ENCODE data around the gene NPTX1.
A peak's percentile ranks its signal among the peaks of the same experiment; 100 is the strongest.

The NPTX1 gene

DNA sequence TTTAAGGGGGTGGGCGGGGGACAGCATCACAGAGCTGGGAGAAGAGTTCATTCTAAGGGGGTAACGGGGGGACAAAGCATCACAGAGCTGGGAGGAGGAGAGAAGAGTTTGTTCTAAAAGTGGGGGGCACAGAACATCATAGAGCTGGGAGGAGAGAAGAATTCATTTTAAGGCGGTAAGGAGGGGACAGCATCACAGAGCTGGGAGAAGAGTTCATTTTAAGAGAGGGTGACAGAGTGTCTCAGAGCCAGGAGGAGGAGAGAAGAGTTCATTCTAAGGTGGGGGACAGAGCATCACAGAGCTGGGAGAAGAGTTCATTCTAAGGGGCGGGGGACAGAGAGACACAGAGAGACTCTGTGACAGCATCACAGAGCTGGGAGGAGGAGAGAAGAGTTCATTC lies 33.6 kb downstream of the NPTX1 start:
- DNase-seq, result no peak

DNA sequence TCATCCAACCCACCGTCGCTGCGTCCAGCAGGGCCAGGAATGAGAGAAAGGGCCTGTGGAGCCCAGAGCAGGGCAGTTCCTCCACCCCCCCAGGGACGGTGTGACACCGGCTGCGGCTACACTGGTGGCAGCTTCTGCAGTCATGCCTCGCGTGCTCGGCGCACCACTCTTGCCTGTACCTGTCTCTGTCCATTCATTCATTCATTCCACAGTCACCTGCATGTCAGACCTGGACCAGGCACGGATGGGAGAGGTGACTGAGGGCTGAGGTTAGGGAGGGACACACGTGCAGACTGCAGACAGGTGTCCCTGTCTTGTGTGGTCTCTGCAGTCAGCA lies 34.1 kb downstream of the NPTX1 start:
- DNase-seq, result no peak

DNA sequence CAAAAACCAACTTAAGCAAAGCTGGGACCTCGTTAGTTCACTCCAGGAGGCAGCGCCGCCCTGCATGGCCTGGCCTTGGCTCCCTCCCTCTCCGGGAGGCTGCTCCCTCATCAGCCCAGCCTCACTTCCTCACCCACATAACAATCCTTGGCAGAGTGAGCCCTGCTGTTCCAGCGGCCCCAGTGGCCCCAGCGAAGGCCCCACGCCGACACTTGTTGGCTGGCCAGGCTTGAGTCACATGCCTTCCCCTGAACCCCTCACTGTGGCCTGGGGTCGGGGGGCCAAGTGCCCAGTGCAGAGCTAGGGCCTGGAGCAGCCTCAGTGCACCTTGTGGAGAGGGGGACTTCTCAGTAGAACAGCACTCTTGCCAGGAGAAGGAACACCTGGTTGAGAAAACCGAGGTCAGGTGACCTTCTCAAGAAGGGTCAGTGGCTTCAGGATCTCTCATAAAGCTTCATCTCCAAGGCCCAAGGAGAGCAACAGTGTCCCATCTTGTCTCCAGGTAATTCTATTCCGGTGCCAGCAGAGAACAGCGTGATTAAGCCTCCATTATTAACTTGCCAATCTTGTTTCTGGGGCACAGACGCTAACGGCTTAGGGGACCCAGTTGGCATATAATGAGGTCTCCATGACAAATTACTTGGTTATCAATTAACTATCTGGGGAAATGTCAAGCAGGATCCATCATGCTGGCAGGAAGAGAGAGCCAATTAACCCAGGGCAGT lies 34.6 kb downstream of the NPTX1 start:
- peak; percentile 31 for DNase-seq

DNA sequence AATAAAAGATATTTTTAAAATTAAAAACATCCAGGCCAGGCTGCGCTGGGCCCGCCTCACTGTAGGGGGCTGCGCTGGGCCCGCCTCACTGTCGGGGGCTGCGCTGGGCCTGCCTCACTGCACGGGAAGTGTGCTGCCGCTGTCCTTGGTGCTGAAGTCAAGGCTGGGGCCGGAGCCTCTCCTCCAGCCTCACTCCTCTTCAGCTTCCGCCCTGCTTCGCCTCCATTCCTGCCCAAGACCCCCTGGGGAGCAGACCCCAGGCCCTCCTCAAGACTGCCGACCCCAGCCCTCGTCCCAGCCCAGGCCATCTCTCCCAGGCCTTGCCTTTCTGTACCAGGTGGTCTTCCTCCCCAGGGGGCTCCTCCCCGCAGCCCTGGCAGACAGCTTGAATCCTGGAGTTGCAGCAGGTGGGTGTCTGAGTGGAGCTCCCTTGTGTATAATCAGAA lies 35.3 kb downstream of the NPTX1 start:
- DNase-seq, result peak; percentile 97

DNA sequence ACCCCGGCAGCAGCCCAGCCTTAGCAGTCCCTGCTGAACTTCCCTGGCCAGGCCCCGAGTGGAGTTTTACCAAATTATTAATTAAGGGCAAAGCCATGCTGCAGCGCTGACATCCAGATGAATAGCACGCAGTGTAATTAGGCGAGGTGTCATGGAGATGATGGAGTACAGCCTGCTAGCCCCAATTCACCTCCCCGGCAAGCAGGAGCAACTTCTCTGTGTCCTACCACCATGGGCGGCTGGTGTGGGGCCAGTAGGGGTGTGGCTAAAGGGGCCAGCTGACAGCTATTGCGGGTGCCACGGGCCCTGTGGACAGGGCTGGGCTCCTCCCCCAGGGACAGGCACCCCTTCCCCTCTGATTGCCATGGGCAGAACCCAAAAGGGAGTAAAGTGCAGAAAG lies 36.9 kb downstream of the NPTX1 start:
- no peak for DNase-seq

DNA sequence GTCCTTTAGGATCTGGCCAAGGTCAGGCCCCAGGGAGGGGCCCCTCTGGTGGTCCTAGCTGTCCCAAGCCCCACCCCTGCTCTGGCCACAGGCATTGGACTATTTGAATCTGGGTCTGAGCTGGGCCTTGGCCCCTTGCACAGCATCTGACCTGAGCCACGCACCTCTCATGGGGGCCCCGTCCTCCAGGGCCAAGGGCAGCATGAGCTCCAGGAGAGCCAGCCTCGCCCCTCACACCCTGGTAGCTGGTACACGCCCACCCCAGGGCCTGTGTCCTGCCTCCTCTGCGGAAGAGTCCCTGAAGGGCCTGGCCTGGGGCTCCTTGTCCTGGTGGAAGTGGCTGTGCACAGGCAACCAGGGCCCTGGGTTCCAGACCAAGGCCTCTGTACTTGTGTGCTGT lies 37.6 kb downstream of the NPTX1 start:
- DNase-seq, result no peak

DNA sequence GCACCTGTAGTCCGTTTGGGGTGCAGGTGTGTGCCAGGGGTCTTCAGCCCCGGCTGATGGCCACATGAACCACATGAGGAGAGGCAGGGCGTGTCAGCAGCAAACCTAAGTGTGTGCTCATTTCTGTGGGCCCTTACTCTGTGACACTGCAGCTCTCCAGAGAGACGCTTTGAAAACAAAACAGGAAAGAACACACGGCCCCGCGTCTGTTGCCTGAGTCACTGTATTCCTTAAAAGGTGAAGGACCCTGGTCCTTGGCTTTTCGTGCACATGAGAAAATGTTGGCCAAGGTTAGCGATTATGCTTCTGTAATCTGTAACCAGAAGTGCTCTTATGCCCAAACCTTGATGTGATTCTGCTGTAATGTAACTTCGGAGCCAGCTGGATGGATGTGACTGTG lies 38.9 kb downstream of the NPTX1 start:
- DNase-seq, result peak; percentile 13

DNA sequence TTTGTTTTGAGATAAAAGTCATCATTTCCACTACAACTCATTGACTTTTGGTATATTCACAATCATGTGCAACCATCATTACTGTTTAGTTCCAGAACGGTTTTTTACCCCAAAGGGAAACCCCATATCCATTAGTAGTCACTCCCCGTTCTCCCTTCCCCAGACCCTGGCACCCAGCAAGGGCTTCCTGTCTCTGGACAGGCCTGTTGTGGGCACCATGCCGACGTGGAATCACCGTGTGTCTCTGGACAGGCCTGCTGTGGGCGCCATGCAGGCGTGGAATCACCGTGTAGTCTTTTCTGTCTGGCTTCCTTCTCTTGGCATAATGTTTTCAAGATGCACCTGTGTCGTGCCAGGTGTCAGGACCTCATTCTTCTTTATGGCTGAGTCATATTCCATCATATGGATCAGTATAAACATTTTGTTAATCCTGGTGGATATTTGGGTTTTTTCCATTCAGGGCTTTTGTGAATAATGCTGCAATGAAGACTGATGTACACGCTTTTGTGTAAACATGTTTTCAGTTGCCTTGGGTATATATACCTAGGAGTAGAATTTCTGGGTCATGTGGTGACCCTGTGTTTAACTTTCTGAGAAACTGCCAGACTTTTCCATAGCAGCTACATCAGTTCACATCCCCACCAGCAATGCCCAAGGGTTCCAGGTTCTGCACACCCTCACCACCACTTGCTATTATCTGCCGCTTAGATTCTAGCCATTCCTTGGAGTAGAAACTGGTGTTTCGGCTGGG lies 42.3 kb downstream of the NPTX1 start:
- no peak for DNase-seq

DNA sequence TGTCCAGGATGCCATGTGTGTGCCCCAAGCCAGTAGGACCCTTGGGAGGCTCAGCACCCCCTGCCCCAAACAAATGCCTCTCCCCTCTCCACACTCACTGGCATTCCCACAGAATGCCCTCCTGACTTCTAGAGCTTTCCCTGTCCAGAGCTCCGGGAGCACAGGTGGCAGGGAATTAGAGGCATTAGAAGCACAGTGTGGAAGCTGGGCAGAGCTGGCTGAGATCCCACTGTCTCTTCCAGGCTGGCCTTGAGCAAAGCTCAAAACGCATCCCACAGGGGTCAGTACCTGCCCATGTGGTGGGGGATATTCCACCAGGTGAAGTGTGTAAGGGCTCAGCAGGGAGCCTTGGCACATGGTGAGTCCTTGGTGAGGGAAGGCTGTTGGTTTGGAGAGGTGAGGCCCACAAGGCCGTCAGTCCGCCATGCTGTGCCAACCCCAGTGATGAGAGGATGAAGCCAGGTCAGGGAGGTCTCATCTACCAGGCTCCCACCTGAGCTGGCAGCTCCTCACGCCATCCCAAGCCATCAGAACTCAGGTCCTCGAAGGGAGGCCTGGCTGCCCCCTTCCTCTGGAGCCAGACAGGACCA lies 43.4 kb downstream of the NPTX1 start:
- DNase-seq, result no peak

DNA sequence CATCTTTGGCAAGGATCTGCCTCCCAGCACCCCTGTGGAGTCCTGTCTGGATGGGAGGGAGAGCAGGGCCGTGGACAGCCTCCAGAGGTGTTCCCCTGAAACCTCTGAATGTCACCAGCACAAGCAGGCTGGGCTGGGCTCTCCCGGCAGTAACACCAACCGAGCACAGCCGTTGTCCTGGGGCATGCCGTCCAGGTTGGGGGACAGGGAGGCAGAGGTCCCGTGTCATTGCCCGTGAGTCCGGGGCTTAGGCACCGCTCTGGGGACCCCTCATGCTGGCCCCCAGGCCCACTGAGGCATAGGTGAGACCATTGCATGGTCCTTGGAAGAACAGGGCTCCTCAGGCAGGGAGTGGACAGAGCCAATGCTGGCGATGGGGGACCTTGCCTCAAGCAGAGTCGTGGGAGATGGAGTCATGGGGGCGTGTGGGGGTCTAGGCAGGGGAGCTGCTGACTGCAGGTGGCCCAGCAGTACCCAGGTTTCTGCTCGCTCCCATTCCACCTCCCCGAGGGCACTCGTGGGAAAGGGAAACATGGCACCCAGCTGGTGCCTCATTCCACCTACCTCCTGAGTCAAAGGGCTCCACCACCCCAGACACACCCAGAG lies 44.0 kb downstream of the NPTX1 start:
- DNase-seq, result no peak

DNA sequence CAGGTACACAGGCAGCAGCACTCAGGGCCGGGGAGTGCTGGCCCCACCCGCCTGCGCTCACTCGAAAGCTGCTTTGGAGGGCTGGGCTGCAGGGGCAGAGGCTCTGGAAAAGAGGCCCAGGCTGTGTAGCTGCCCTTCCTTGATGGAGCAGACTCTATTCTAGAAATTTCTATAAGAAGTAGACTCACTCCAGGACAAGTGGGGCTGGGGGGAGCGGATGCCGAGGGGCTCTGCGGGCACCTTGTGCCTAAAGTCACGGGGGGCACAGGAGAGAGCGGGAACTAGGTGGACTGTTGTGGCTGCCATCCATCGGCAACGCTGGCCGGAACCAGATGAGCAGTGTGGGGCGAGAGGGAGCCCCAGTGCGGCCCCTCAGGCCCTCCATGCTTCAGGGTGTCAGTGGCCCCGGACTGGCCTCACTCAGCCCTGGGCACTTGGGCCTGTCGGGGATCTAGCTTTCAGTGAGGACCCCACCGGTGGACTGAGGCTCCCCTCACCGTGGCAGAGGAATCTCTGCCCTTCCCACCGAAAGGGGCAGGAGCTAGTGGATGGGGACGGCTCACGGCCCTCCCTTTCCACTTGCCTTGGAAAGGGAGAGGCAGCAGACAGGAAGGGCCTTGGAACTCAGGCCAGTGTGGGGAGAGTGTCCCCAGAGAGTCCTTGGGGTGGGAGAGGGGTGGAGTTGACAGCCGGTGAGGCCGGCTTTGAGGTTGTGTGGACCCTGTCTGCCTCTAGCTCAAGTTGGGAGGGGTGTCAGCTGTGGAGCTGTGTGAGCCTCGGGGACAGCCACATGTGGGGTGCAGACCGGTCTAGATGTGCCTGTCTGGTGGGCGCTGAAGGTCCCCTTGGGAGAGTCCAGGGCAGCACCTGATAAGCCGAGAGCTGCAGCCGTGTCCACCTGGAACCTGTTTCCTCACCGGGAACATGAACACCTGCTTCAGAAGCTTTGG lies 44.9 kb downstream of the NPTX1 start:
- DNase-seq, result peak; percentile 59

DNA sequence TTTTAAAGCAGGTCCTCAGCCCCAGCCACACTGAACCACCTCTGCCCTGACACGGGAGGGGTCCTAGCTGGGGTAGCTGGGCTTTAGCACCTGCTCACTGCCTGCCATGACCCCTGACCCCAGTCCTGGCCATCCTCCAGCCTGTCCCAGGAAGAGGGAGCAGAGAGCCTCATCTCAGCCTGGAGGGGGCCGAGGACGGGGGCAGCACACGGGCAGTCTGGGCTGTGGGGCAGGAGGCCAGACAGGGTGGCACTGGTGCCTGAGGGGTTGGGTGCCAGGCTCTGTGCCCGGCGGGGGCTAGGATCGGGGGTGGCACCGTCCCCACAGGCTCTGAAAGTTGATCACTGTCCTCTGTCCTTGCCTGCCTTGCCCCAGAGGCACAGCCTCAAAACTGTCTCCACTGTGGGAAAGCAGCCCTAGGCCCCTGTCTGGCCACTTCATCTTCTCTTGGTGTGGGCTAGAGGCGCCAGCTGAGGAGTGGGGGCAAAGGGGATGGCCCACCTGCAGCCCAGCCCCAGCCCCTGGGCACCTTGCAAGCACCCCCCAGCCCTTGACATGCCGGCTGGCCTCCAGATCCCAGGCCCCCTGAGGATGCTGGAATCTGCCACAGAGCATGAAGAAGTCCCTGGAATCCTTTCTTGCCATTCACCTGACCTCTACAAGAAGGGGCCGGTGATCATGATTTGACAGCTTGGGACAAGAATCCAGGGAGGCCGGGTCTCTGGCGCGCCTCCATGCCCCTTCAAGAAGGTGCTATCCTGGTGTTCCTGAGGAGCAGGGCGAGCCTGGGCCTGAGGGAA lies 45.8 kb downstream of the NPTX1 start:
- DNase-seq, result no peak

DNA sequence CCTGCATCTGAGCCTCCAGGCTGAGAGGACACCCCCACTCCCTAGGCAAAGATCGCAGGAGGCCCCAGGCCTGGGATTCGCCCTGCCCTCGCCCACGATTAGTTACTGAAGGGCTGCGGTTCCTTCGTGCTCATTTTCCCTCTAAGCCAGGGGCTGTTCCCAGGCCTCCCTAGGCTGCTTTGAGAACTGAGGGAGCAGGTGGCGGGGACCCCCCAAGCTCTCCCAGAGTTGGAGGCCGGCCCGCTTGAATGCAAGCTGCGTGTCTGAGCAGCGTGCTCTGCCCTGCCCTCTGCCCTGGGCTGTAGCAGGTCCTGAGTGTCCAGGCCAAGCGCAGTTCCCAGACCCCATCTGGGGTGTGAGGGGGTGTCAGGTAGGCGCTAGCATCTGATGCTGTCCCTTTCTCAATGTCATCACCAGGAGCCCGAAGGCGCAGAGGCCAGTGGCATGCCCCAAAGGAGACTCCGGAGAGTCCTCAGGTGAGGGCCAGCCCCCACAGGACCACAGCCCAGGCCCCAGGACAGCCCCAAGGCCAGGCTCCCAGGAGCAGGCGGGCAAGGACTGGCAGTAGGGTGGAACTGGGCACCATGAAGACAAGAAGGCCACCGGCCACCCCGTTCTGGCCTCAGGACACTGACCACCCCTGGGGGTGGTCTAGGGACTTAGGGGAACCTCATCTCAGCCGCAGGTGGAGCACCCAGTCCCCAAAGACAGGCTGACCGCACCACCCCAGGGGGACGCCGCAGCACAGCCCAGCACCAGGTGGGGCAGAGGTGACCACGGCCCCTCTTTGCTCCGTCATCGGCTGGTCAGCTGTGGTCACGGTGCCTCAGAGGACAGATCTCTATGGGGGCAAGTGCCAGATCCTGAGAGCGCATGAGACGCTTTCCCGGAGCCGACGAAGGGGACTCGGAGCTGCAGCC lies 46.8 kb downstream of the NPTX1 start:
- no peak for DNase-seq

DNA sequence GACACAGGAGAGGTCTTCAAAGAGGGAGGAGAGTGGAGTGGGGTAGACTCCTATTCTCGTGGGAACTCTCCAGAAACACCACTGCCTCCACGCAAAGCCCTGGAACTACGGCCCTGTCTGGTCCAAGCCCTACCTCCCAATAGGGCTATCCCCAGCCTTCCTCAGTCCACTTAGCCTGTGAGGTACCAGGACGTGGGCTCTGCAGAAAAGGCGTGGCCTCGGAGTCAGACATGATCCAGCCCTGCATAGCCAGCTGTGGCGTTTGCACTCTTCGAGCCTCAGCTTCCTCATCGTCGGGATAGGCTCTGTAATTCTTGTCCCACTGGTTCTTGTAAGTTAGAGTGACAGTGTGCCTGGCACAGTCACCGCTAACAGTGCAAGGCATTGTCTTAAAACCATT lies 47.6 kb downstream of the NPTX1 start:
- no peak for DNase-seq

DNA sequence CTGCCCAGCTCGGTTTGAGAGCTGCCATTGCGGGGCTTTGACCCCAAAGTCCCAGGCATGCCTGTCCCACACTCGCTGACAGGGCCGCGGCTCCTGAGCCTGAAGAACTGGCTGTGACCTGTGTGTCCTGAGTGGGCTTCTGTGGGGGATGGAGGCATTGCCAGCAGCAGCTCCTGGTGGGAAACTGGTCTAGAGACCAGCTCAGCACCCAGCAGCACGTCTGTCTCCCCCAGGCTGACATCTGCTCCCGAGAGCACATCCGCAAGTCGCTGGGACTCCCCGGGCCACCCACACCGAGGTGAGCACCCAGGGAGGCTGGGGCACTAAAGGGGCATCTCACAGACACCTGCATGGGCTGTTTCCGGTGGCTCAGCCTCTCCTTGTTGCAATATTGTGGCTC lies 48.0 kb downstream of the NPTX1 start:
- DNase-seq, result no peak

DNA sequence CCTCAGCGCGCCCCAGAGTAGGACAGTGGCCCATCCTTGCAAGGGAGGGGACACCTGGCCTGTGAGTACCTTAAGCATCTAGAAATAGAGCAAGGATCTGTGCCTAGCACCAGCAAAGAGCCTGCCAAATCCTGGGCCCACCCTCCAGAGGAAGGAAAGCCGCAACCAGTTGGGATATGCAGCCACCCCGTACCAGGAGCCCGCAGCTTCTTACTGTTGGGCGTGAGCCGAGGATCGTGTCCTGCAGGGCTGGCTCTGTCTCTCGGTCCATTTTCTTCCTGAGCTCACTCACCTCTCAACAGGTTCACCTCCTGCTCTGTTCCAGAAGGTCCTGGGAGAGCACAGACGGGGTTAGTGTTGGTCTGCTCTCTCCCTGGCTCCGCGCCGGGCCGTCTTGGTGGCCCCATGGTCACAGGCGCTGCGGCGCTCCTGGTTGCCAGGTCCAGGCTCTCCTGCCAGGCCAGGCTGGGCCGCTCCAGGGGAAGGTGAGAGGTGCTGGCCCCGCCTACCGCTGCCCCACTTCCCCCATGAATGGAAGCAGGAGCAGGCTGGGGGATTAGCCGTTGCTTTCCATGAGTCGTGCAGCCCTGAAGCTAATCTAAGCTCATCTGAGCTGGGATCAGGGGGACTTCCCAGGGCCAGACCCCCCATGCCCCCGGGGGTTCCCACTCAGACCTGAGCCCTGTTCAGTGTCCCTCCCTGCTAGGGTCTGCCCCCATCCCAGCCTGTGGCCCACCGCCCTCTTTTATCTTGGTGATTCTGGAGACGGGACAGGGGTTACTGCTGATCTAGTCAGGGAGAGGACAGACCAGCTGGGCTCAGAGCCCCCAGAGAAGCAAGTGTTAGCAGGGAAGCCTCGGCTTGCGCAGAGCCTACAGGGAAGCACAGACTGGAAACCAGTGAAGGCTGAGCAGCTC lies 48.8 kb downstream of the NPTX1 start:
- no peak for DNase-seq

DNA sequence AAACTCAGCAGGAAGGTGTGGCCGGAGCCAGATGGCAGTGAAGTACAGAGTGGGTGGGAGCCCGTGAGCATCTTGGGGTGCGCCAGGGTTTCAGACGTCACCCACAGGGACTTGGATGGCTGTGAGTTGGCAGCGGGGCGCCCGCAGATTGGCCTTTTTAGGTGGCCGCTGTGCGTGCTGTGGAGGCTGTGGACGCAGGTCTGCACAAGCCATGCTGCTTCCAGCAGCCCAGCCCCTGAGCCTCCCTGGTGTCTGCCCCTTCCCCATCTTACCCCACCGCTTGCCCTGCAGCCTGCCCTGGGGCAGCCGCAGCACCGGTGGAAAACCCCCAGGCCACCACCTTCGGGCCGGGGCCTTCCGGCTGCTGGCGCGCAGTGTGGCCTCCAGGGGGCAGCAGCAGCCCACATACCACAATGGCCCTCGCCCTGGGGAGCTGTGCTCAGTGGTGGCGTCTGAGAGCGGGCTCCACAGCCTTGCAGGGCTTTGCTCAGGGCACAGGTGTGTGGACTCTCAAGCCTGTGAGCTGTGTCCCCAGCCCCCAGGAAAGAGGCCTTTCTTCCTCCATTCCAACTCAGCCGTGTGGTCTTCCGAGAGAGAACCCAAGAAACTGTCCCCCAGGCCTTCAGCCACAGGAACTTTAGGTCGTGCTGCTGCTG lies 49.6 kb downstream of the NPTX1 start:
- peak; percentile 61 for DNase-seq

DNA sequence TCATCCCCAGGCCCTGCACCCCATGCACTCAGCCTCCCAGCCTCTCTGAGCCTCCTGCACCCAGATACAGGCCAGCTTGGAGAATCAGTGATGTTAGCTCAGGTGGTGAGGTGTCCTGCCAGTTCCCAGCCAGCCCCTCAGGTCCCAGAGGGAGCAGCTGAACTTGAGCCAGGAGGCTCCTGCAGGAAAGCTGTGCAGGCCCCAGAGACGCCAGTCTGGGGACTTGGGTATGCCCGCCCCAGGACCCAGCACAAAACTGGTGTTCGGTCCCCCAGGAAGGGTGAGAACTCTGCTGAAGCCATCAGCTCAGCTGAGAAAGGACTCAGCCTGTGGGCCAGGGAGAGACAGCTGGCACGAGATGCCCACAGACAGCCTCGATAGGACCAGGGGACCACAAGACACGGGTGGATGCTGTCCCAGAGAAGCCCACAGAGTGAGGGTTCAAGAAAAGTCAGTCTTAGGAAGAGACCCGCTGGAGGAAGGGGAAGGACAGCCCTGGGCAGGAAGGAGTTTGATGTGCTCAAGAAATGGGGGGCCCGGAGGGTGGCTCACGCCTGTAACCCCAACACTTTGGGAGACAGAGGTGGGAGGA lies 50.5 kb downstream of the NPTX1 start:
- no peak for DNase-seq
